Panc1 (cell line): ENCODE data around the gene NR2F1. TPM values are rescaled to one million over a fixed set of nuclear protein-coding genes. Genes with fewer than 3 reads are reported as not detected.

ENCODE experiments used
- ATAC-seq: fragments of 200-7000 bp; cut with Tn5 transposase; 2 replicates; pipeline ENCODE4 v1.9.1; 2020; ENCODE audit warnings: mild to moderate bottlenecking, moderate library complexity
- BruUV-seq: library from RNA; stranded (reverse); fragments of 400-500 nt; replicated peaks from 2 replicates; lab custom pipeline; 2021; lab: Mats Ljungman, UMichigan
- CTCF ChIA-PET: fragments of 300-600 bp; sonication (Branson Sonifier 250); formaldehyde crosslinking; loops from one replicate; lab custom pipeline; 2022; ENCODE audit warnings: antibody characterized with exemption; lab: Charles Lee
- POLR2A ChIA-PET: fragments of 300-600 bp; sonication (Branson Sonifier 250); formaldehyde crosslinking; loops from one replicate; lab custom pipeline; 2022; ENCODE audit warnings: antibody characterized with exemption; lab: Charles Lee
- DNase-seq: peaks from one replicate; pipeline ENCODE4 v3.0.0-alpha.2; 2010; ENCODE audit warnings: low read depth, low spot score
- H3K27ac ChIP-seq: 2 replicates; pipeline ENCODE4 v1.5.1; 2011; ENCODE audit warnings: mild to moderate bottlenecking, low read length, inconsistent platforms
- H3K27me3 ChIP-seq: fragments of 200-500 bp; sonication (Bioruptor generic); 2 replicates; pipeline ENCODE4 v1.6.0; 2014; ENCODE audit warnings: low read length, inconsistent platforms; ENCODE audit not compliant: control insufficient read depth, insufficient read depth
- H3K36me3 ChIP-seq: fragments of 200-500 bp; sonication (Bioruptor generic); 2 replicates; pipeline ENCODE4 v1.5.1; 2014; ENCODE audit warnings: inconsistent platforms, mild to moderate bottlenecking, low read length, moderate library complexity; ENCODE audit not compliant: control insufficient read depth, insufficient read depth
- H3K4me1 ChIP-seq: 2 replicates; pipeline ENCODE4 v1.5.1; 2011; ENCODE audit warnings: inconsistent platforms, mild to moderate bottlenecking, low read length, moderate library complexity; ENCODE audit not compliant: control insufficient read depth, insufficient read depth
- H3K4me3 ChIP-seq, 2 experiments: 2 replicates each; pipeline ENCODE4 v1.5.1; 2011 to 2012; ENCODE audit warnings: low read depth in 2 of 2, low read length in 2 of 2, mild to moderate bottlenecking in 2 of 2, inconsistent platforms in 1 of 2, moderate library complexity in 1 of 2
- H3K9me3 ChIP-seq: fragments of 200-500 bp; sonication (Bioruptor generic); 2 replicates; pipeline ENCODE4 v1.5.1; 2014; ENCODE audit warnings: low read depth, mild to moderate bottlenecking, inconsistent platforms, low read length, moderate library complexity; ENCODE audit not compliant: control insufficient read depth, insufficient read depth
- CTCF ChIP-seq: fragments of 450-650 bp; IDR thresholded peaks from 2 replicates; pipeline ENCODE4 v1.5.1; 2017; ENCODE audit warnings: mild to moderate bottlenecking
- POLR2AphosphoS5 ChIP-seq: IDR thresholded peaks from 2 replicates; pipeline ENCODE4 v1.6.1; 2012; ENCODE audit warnings: mild to moderate bottlenecking, low read depth, low read length, moderate library complexity
- REST ChIP-seq, 2 experiments: IDR thresholded peaks; 2 replicates each; pipeline ENCODE4 v1.6.1; 2011 to 2012; ENCODE audit warnings: low read depth in 2 of 2, control low read depth in 1 of 2, low read length in 1 of 2, mild to moderate bottlenecking in 1 of 2, moderate library complexity in 1 of 2; ENCODE audit not compliant: insufficient read depth in 1 of 2
- SIN3A ChIP-seq: IDR thresholded peaks from 2 replicates; pipeline ENCODE4 v1.6.1; 2012; ENCODE audit warnings: low read depth, mild to moderate bottlenecking, low read length, moderate library complexity, borderline replicate concordance; ENCODE audit not compliant: insufficient read depth
- TCF7L2 ChIP-seq: IDR thresholded peaks from 2 replicates; pipeline ENCODE4 v1.6.1; 2011; ENCODE audit warnings: mild to moderate bottlenecking, low read depth, low read length, inconsistent platforms
- in situ Hi-C: cut with HindIII; loops from 2 replicates; pipeline ENCODE4 v1.10.0; 2016; ENCODE audit warnings: low sequenced_read_pairs, low pct_unique_long_range_greater_than_20kb
- intact Hi-C: fragments of 100-400 bp; cut with micrococcal nuclease; formaldehyde crosslinking; loops from one replicate; pipeline ENCODE4 v1.10.0; 2022; ENCODE audit not compliant: unreplicated experiment
- total RNA-seq: library from RNA; stranded (reverse); gene quantifications from one replicate; pipeline ENCODE4 v1.2.1, GENCODE V29; 2021; ENCODE audit not compliant: unreplicated experiment

NR2F1 gene
- total RNA-seq, 1 experiment from 2014 or later, result 49.5 TPM

- CTCF ChIA-PET, result no interaction called here
- no peak for DNase-seq
- ATAC-seq, result no peak
- no peaks in the 10 kb centered on the region for H3K27me3 ChIP-seq
- POLR2A ChIA-PET, result interaction anchor here (1.0 kb wide), 1 partner anchor 26 kb away, joined by 3 read pairs; no protein-coding TSS in a partner anchor
- H3K4me3 ChIP-seq, result no peak overlapping the region
- in situ Hi-C loops, result no loop called here
- no peaks in the 10 kb centered on the region for H3K9me3 ChIP-seq
- H3K27ac ChIP-seq, result no peak overlapping the region
- no TSS peak for BruUV-seq
- peaks cover 5% of the 10 kb centered on the region; the same call in 1 of the 2 replicates for H3K4me1 ChIP-seq
- no peak for TF ChIP-seq CTCF
- TF ChIP-seq POLR2AphosphoS5, result no peak
- TF ChIP-seq SIN3A, result no peak
- TF ChIP-seq REST (IDR thresholded peaks at IDR 0.05; ENCODE audit: insufficient read depth in 1 of 2, low read depth in 2 of 2, low read length in 1 of 2), result no peak
- TF ChIP-seq TCF7L2, result no peak
- peaks cover 5% of the 10 kb centered on the region for H3K36me3 ChIP-seq
- intact Hi-C loops, result no loop called here
Observed at GRCh38 chr5:93593476-93594131, 10.6 kb downstream of the NR2F1 start.

- Histone ChIP-seq H3K4me1 (no peaks in the 10 kb centered on the region), H3K36me3 (peaks cover 5% of the 10 kb centered on the region), H3K4me3 (no peak overlapping the region), H3K27me3 (no peaks in the 10 kb centered on the region), H3K9me3 (no peaks in the 10 kb centered on the region), H3K27ac (no peak overlapping the region)
- ATAC-seq (no peak), DNase-seq (no peak)
- intact Hi-C loops (no loop called here), in situ Hi-C loops (no loop called here)
- TF ChIP-seq CTCF (no peak), REST (IDR thresholded peaks at IDR 0.05; ENCODE audit: insufficient read depth in 1 of 2, low read depth in 2 of 2, low read length in 1 of 2) (no peak), SIN3A (no peak), TCF7L2 (no peak), POLR2AphosphoS5 (no peak)
- ChIA-PET CTCF (no interaction called here), POLR2A (no interaction called here)
- BruUV-seq, result no TSS peak
Observed at GRCh38 chr5:93594591-93595419, 11.8 kb downstream of the NR2F1 start.
